Measurements from ENCODE around the gene MCM9. TPM values are rescaled to one million over a fixed set of nuclear protein-coding genes. Genes with fewer than 3 reads are reported as not detected.

Gene MCM9
- total RNA-seq, 1 experiment from 2014 or later, result 14.4 TPM

DNA sequence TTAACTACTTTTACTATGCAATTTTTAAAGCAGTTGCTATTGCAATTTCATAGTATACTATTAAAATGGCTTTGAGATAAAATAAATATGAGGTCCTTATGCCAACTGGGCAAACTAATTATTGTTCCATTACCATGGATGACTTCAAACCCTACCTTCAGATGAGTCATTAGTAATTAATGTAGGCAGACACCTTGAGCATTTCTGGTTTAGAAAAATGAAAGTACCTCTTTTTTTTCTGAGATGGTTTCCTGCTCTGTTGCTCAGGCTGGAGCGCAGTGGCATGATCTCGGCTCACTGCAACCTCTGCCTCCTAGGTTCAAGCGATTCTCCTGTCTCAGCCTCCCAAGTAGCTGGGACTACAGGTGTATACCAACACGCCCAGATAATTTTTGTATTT is 29.1 kb downstream of the MCM9 start:
- Histone ChIP-seq H3K27me3 (replicated peaks; ENCODE audit: control insufficient read depth, insufficient read depth, low read length) (no peaks in the 10 kb centered on the region), H3K4me1 (no peaks in the 10 kb centered on the region), H3K4me3 (ENCODE audit: low read depth, low read length) (no peak overlapping the region), H3K9me3 (no peaks in the 10 kb centered on the region), H3K36me3 (ENCODE audit: control insufficient read depth, insufficient read depth, low read length) (no peaks in the 10 kb centered on the region)
- Mint-ChIP-seq H3K27me3 (ENCODE audit: insufficient read depth, unreplicated experiment) (no peaks in the 10 kb centered on the region), H3K9me3 (ENCODE audit: unreplicated experiment) (no peaks in the 10 kb centered on the region), H3K36me3 (ENCODE audit: insufficient read depth, unreplicated experiment) (peaks cover 54% of the 10 kb centered on the region), H3K4me3 (ENCODE audit: unreplicated experiment) (no peak overlapping the region), H3K27ac (ENCODE audit: unreplicated experiment) (no peak overlapping the region), H3K4me1 (ENCODE audit: low read depth, unreplicated experiment) (peaks cover 9% of the 10 kb centered on the region)
- TF ChIP-seq, protein P1, sequence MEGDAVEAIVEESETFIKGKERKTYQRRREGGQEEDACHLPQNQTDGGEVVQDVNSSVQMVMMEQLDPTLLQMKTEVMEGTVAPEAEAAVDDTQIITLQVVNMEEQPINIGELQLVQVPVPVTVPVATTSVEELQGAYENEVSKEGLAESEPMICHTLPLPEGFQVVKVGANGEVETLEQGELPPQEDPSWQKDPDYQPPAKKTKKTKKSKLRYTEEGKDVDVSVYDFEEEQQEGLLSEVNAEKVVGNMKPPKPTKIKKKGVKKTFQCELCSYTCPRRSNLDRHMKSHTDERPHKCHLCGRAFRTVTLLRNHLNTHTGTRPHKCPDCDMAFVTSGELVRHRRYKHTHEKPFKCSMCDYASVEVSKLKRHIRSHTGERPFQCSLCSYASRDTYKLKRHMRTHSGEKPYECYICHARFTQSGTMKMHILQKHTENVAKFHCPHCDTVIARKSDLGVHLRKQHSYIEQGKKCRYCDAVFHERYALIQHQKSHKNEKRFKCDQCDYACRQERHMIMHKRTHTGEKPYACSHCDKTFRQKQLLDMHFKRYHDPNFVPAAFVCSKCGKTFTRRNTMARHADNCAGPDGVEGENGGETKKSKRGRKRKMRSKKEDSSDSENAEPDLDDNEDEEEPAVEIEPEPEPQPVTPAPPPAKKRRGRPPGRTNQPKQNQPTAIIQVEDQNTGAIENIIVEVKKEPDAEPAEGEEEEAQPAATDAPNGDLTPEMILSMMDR (IDR thresholded peaks at IDR 0.05; ENCODE audit: insufficient read depth in 1 of 2, low read depth in 1 of 2, low read length in 1 of 2, severe bottlenecking in 1 of 2, unreplicated experiment in 1 of 2), result no peak
- POLR2A ChIA-PET, result no interaction called here
- intact Hi-C loops (cut with micrococcal nuclease; ENCODE audit: unreplicated experiment), result no loop called here
- CTCF ChIA-PET, result no interaction called here
- BruUV-seq (replicated peaks), result no TSS peak
- no peak for DNase-seq

DNA sequence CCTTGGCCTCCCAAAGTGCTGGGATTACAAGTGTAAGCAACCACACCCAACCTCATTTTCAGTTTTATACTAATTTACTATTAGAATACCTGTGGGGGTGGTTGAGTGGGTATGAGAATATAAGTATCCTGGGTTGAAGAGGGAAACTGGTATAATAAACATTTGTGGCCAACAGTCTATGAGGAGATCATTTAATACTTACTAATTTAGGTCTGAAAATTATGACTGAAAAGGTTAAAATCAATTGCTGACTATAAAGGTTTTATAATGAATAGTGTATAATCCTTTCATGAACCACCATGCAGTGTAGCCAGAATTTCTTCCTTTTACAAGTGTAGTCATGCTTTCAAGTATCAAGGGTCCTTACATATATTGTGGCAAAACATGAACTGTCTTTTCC is 29.9 kb downstream of the MCM9 start:
- no TSS peak for BruUV-seq (replicated peaks)
- H3K27me3 ChIP-seq (replicated peaks; ENCODE audit: control insufficient read depth, insufficient read depth, low read length), result no peaks in the 10 kb centered on the region
- Mint-ChIP-seq H3K36me3 (ENCODE audit: insufficient read depth, unreplicated experiment) (peaks cover 51% of the 10 kb centered on the region), H3K27ac (ENCODE audit: unreplicated experiment) (no peak overlapping the region), H3K4me1 (ENCODE audit: low read depth, unreplicated experiment) (peaks cover 9% of the 10 kb centered on the region), H3K4me3 (ENCODE audit: unreplicated experiment) (no peak overlapping the region), H3K27me3 (ENCODE audit: insufficient read depth, unreplicated experiment) (no peaks in the 10 kb centered on the region), H3K9me3 (ENCODE audit: unreplicated experiment) (no peaks in the 10 kb centered on the region)
- no peak overlapping the region for H3K4me3 ChIP-seq (ENCODE audit: low read depth, low read length)
- ChIA-PET CTCF (no interaction called here), POLR2A (no interaction called here)
- intact Hi-C loops (cut with micrococcal nuclease; ENCODE audit: unreplicated experiment), result no loop called here
- H3K4me1 ChIP-seq, result no peaks in the 10 kb centered on the region
- DNase-seq, result no peak
- H3K9me3 ChIP-seq, result no peaks in the 10 kb centered on the region
- TF ChIP-seq, protein P1 (IDR thresholded peaks at IDR 0.05; ENCODE audit: insufficient read depth in 1 of 2, low read depth in 1 of 2, low read length in 1 of 2, severe bottlenecking in 1 of 2, unreplicated experiment in 1 of 2), result no peak
- no peaks in the 10 kb centered on the region for H3K36me3 ChIP-seq (ENCODE audit: control insufficient read depth, insufficient read depth, low read length)

DNA sequence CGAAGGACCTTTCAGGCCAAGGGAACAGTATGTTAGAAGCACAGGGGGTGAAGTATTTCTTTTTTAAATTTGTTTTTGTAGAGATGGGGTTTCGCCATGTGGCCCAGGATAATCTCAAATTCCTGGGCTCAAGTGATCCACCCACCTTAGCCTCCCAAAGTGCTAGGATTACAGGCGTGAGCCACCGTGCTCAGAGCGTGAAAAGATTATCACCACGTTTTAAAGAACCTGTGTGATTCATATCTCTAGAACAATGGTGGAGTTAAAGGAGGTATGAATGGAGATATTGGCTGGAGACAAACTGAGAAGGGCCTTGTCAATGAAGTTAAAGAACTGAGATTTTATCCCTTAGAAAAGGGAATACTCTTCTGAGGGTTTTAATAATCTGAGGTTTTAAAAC is 31.3 kb downstream of the MCM9 start:
- Mint-ChIP-seq H3K9me3 (ENCODE audit: unreplicated experiment) (no peaks in the 10 kb centered on the region), H3K4me3 (ENCODE audit: unreplicated experiment) (no peak overlapping the region), H3K27ac (ENCODE audit: unreplicated experiment) (no peak overlapping the region), H3K27me3 (ENCODE audit: insufficient read depth, unreplicated experiment) (no peaks in the 10 kb centered on the region), H3K36me3 (ENCODE audit: insufficient read depth, unreplicated experiment) (peaks cover 62% of the 10 kb centered on the region), H3K4me1 (ENCODE audit: low read depth, unreplicated experiment) (peaks cover 9% of the 10 kb centered on the region)
- no TSS peak for BruUV-seq (replicated peaks)
- Histone ChIP-seq H3K4me3 (ENCODE audit: low read depth, low read length) (no peak overlapping the region), H3K27me3 (replicated peaks; ENCODE audit: control insufficient read depth, insufficient read depth, low read length) (no peaks in the 10 kb centered on the region), H3K36me3 (ENCODE audit: control insufficient read depth, insufficient read depth, low read length) (no peaks in the 10 kb centered on the region), H3K9me3 (no peaks in the 10 kb centered on the region), H3K4me1 (no peaks in the 10 kb centered on the region)
- no peak for DNase-seq
- intact Hi-C loops (cut with micrococcal nuclease; ENCODE audit: unreplicated experiment), result no loop called here
- ChIA-PET POLR2A (no interaction called here), CTCF (no interaction called here)
- TF ChIP-seq, protein P1 (IDR thresholded peaks at IDR 0.05; ENCODE audit: insufficient read depth in 1 of 2, low read depth in 1 of 2, low read length in 1 of 2, severe bottlenecking in 1 of 2, unreplicated experiment in 1 of 2), result no peak
